Stimulated activated naive CD8-positive, alpha-beta T cell treated with anti-CD3 and anti-CD28 coated beads, Interleukin-15, Interleukin-2, amounts not matched to agents 100 ng/mL and 50 ng/mL, for 24 hours (primary cell): ENCODE results near the gene SPSB3.

Experiments
- H3K27ac Mint-ChIP-seq: one replicate; pipeline ENCODE4 v1.8.0; 2021; ENCODE audit warnings: mild to moderate bottlenecking, mixed read lengths
- H3K27me3 Mint-ChIP-seq: one replicate; pipeline ENCODE4 v1.8.0; 2021; ENCODE audit warnings: mixed read lengths
- H3K36me3 Mint-ChIP-seq: one replicate; pipeline ENCODE4 v1.8.0; 2021; ENCODE audit warnings: low read depth, mixed read lengths
- H3K4me1 Mint-ChIP-seq: one replicate; pipeline ENCODE4 v1.8.0; 2021; ENCODE audit warnings: low read depth, mixed read lengths
- H3K4me3 Mint-ChIP-seq: one replicate; pipeline ENCODE4 v1.8.0; 2021; ENCODE audit warnings: mild to moderate bottlenecking, mixed read lengths
- H3K9me3 Mint-ChIP-seq: one replicate; pipeline ENCODE4 v1.8.0; 2021; ENCODE audit warnings: mixed read lengths

Gene SPSB3

DNA sequence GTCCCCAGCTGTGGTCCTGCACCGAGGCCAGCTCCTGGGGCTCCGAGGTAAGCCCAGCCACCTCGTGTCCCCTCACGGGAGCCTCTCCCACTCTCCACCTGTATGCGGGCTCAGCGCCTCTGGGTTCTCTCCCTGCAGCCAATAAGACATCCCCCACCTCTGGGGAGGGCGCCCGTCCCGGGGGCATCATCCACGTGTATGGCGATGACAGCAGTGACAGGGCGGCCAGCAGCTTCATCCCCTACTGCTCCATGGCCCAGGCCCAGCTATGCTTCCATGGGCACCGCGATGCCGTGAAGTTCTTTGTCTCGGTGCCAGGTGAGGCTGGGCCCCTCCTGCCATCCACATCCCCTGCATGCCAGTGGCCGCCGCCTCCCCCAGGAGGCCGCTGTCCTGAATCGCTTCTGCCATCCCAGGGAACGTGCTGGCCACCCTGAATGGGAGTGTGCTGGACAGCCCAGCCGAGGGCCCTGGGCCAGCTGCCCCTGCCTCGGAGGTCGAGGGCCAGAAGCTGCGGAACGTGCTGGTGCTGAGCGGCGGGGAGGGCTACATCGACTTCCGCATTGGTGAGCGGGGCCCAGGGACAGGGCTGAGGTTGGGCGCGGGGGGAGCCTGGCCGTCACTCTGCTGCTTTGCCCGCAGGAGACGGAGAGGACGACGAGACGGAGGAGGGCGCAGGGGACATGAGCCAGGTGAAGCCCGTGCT is 14.2 kb downstream of the SPSB3 start:
- H3K4me1 Mint-ChIP-seq = peaks cover 10% of the 10 kb centered on the region
- H3K36me3 Mint-ChIP-seq = peaks cover 17% of the 10 kb centered on the region
- H3K27ac Mint-ChIP-seq = peak overlapping the region; percentile 45
- H3K9me3 Mint-ChIP-seq = no peaks in the 10 kb centered on the region
- no peak overlapping the region for H3K4me3 Mint-ChIP-seq
- no peaks in the 10 kb centered on the region for H3K27me3 Mint-ChIP-seq

DNA sequence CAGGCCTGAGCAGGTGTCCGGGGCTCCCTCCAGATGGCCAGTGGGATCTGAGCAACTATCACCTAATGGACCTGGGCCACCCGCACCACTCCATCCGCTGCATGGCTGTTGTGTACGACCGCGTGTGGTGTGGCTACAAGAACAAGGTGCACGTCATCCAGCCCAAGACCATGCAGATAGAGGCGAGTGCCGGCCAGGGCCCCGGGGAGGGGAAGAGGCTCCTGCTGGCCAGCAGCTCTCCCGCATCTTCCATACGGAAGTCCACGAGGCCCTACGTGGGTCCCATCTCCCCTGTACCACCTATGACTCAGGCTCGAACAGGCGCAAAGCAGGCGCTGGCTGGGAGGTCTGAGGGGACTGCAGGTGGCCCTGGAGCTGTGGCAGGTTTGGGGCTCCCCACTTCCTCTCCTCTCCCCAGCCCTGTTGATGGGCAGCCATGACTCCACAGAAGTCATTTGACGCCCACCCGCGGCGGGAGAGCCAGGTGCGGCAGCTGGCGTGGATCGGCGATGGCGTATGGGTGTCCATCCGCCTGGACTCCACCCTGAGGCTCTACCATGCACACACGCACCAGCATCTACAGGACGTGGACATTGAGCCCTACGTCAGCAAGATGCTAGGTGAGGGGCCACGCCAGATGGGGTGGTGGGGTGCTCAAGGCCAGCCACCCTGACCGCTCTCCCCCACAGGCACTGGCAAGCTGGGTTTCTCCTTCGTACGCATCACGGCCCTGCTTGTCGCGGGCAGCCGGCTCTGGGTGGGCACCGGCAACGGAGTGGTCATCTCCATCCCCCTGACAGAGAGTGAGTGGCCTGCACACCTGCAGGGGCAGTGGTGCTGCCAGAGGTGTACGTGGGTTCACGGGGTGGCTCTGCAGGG is 15.0 kb downstream of the SPSB3 start:
- no peaks in the 10 kb centered on the region for H3K9me3 Mint-ChIP-seq
- no peak overlapping the region for H3K27ac Mint-ChIP-seq
- H3K4me3 Mint-ChIP-seq = no peak overlapping the region
- H3K36me3 Mint-ChIP-seq = peaks cover 15% of the 10 kb centered on the region
- H3K27me3 Mint-ChIP-seq = no peaks in the 10 kb centered on the region
- peaks cover 10% of the 10 kb centered on the region for H3K4me1 Mint-ChIP-seq

DNA sequence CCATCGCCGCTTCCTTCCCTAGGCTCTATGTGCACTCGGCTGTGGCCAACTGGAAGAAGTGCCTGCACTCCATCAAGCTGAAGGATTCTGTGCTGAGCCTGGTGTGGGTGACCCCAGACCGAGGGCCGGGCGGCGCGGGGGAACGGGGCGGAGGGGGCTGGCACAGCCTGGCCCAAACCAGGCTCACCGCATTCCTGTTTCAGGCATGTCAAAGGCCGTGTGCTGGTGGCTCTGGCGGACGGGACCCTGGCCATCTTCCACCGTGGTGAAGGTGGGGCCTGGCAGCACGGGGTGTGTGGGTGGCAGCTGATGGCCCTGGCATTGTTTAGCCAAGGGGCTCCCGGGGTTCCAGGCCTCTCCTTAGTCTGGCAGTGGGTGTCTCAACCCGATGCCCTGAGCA is 15.7 kb downstream of the SPSB3 start:
- Mint-ChIP-seq H3K4me3 (no peak overlapping the region), H3K9me3 (no peaks in the 10 kb centered on the region), H3K4me1 (peaks cover 4% of the 10 kb centered on the region), H3K27me3 (no peaks in the 10 kb centered on the region), H3K27ac (no peak overlapping the region), H3K36me3 (peaks cover 8% of the 10 kb centered on the region)

DNA sequence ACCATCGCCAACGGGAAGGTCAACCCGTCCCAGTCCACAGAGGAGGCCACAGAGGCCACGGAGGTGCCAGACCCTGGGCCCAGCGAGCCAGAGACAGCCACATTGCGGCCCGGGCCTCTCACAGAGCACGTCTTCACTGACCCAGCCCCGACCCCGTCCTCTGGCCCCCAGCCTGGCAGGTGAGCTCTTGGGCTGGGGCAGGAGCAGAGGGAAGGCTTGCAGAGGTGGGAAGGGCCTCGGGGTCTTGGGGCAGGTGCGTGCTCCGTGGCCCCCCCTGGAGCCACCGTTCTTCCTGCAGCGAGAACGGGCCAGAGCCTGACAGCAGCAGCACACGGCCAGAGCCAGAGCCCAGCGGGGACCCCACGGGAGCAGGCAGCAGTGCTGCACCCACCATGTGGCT is 16.1 kb downstream of the SPSB3 start:
- no peak overlapping the region for H3K4me3 Mint-ChIP-seq

DNA sequence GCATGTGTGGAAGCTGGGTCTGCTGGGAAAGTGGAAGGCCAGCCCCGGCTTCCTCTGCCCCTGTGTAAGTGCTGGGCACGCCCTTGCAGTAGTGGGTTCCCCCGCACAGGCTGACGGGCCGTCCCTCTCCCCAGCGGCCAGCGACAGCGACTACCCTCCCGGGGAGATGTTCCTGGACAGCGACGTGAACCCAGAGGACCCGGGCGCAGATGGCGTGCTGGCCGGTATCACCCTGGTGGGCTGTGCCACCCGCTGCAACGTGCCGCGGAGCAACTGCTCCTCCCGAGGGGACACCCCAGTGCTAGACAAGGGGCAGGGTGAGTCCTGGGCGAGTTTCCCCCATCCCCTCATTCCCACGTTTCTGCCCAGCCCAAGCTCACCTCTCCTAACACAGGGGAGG is 16.5 kb downstream of the SPSB3 start:
- no peaks in the 10 kb centered on the region for H3K9me3 Mint-ChIP-seq
- H3K4me3 Mint-ChIP-seq = no peak overlapping the region
- H3K4me1 Mint-ChIP-seq = peaks cover 4% of the 10 kb centered on the region
- H3K27ac Mint-ChIP-seq = no peak overlapping the region
- peaks cover 11% of the 10 kb centered on the region for H3K36me3 Mint-ChIP-seq
- H3K27me3 Mint-ChIP-seq = no peaks in the 10 kb centered on the region

More for the DNA sequence above, 16.1 kb downstream of the SPSB3 start:
- Mint-ChIP-seq H3K4me1 (peaks cover 4% of the 10 kb centered on the region), H3K36me3 (peaks cover 9% of the 10 kb centered on the region), H3K27ac (no peak overlapping the region), H3K27me3 (no peaks in the 10 kb centered on the region), H3K9me3 (no peaks in the 10 kb centered on the region)

DNA sequence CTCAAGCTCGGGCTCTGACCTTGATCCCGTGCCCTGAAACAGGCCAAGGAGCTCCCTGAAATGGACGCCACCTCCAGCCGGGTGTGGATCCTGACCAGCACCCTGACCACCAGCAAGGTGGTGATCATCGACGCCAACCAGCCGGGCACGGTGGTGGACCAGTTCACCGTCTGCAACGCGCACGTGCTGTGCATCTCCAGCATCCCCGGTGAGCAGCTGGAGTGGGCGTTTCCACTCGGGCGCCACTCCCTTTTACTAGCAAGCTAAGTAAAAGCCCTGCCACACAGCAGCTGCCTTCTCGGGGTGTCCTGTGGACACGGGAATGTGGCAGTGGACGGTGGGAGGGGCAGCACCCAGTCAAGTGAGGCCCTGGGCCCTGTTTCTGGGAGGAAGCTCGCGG is 17.4 kb downstream of the SPSB3 start:
- H3K4me1 Mint-ChIP-seq = peaks cover under 1% of the 10 kb centered on the region

DNA sequence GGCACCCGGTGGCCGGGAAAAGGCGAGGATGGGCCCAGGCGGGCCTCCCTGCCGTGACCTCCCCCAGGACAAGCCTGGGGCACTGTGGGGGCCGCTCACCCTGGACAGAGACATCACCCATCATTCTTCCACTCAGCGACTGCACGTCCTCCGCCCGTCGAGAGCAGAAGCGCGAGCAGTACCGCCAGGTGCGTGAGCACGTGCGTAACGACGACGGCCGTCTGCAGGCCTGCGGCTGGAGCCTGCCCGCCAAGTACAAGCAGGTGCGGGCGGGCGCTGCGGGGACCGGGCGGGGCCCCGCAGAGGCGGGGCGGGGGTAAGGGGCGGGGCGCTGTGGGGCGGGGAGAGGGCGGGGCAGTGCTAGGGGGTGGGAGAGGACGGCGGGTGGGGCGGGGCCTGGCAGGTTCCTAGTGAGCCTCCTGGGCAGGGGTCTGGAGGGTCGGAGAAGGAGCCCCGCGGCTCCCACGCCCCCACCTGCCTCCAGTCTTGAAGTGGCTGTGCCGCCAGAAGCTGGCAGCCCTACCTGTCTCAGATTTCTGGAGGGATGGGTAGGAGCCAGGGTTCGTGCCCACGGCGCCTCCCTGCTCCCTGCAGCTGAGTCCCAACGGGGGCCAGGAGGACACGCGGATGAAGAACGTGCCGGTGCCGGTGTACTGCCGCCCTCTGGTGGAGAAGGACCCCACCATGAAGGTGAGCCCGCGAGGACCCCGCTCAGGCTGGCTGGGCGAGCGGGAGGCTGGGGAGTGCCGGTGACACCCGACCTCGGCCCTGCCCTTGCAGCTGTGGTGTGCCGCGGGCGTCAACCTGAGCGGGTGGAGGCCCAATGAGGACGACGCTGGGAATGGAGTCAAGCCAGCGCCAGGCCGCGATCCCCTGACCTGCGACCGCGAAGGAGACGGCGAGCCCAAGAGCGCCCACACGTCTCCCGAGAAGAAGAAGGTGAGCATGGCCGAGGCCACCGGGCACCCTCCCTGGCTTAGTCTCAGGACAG is 18.6 kb downstream of the SPSB3 start:
- Mint-ChIP-seq H3K36me3 (peaks cover 11% of the 10 kb centered on the region), H3K4me3 (no peak overlapping the region), H3K9me3 (no peaks in the 10 kb centered on the region), H3K27me3 (no peaks in the 10 kb centered on the region), H3K4me1 (no peaks in the 10 kb centered on the region), H3K27ac (no peak overlapping the region)

More for the DNA sequence above, 17.4 kb downstream of the SPSB3 start:
- H3K27ac Mint-ChIP-seq = no peak overlapping the region
- H3K9me3 Mint-ChIP-seq = no peaks in the 10 kb centered on the region
- H3K4me3 Mint-ChIP-seq = no peak overlapping the region
- H3K27me3 Mint-ChIP-seq = no peaks in the 10 kb centered on the region
- H3K36me3 Mint-ChIP-seq = peaks cover 11% of the 10 kb centered on the region

DNA sequence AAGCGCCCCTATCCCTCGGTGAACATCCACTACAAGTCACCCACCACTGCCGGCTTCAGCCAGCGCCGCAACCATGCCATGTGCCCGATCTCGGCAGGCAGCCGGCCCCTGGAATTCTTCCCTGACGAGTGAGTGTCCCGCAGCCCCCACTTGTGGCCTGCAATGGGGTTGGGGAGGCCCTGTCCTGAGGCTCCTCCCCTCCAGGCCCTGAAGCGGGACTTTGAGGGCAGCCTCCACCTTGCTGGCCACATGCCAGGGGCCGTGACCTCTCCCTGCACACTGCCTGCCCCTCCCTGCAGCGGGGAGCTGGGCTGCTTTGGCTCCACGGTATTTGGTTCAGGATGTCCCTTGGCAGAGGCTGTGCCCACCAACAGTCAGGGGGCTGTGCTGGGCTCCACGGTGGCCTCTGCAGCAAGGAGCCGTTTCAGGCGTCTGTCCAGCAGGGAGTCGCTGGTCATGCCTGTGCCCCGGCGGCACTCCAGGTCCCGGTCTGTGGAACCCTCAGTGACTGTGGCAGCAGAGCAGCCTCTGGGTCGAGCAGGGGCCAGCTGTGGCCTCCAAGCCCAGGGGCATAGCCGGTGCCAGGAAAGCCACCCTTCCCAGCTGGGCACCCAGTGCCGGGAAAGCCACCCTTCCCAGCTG is 19.4 kb downstream of the SPSB3 start:
- no peak overlapping the region for H3K4me3 Mint-ChIP-seq
- H3K4me1 Mint-ChIP-seq = no peaks in the 10 kb centered on the region
- no peak overlapping the region for H3K27ac Mint-ChIP-seq
- H3K36me3 Mint-ChIP-seq = peaks cover 9% of the 10 kb centered on the region
- no peaks in the 10 kb centered on the region for H3K9me3 Mint-ChIP-seq
- no peaks in the 10 kb centered on the region for H3K27me3 Mint-ChIP-seq

DNA sequence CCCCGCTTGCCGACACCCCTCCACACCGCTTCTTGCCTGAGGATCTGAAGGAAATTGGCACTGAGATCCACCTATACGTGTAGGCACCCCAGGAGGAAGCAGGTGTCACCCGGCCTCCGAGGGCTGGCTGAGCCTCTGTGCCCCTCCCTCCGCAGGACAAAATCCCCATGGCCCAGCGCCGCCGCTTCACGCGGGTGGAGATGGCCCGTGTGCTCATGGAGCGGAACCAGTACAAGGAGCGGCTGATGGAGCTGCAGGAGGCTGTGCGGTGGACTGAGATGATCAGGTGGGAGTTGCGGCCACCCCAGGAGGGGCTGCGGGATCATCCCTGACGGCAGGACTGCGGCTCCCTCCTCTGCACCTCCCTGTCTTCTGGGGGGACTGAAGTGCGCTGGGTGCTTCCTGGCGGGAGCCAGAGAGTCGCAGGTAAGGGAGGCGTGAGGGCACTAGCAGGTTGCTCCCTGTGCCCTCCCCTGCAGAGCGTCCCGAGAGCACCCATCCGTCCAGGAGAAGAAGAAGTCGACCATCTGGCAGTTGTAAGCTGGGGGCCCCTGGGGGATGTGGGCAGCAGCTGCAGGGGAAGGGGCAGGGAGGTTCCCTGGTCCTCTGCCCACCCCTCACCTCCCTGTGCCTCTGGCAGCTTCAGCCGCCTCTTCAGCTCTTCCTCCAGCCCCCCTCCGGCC is 20.0 kb downstream of the SPSB3 start:
- no peaks in the 10 kb centered on the region for H3K4me1 Mint-ChIP-seq
- no peaks in the 10 kb centered on the region for H3K9me3 Mint-ChIP-seq
- peaks cover 8% of the 10 kb centered on the region for H3K36me3 Mint-ChIP-seq
- H3K4me3 Mint-ChIP-seq = no peak overlapping the region
- H3K27me3 Mint-ChIP-seq = no peaks in the 10 kb centered on the region
- H3K27ac Mint-ChIP-seq = no peak overlapping the region

DNA sequence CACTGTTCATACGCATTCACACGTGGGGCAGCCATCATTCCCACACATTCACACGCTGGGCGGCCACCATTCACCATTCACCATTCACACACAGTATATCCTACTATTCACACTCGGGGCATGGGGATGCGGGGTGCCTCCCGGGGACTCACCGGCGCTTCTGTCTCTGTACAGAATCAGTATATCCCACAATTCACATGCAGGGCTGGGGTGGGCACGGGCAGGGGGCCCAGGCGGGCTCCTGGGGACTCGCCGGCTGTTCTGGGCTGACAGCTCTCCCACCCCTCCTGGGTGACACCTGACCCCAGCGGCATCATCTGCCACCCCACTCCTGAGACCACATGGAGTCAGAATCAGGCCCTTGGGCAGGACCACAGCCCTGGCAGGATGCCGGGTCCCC is 20.6 kb downstream of the SPSB3 start:
- Mint-ChIP-seq H3K27ac (no peak overlapping the region), H3K9me3 (no peaks in the 10 kb centered on the region), H3K4me3 (no peak overlapping the region), H3K36me3 (peaks cover 4% of the 10 kb centered on the region), H3K27me3 (no peaks in the 10 kb centered on the region), H3K4me1 (peaks cover 1% of the 10 kb centered on the region)

DNA sequence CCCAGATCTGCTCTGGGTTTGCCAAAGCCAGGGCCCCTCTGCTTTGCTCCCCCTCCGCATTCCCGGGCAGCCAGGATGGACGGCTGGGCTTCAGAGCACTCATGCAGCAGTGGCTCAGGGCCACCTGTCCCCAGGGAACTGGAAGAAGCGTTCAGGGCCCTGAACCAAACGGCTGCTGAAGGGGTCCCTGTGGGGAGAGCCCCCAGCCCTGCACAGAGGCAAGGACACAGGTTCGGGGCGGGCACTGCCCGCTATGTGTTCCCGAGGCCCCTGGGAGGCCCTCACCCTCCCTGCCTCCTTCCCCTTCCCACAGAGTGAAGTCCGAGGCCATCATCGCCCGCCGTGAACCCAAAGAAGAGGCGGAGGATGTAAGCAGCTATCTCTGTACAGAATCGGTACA is 21.5 kb downstream of the SPSB3 start:
- H3K4me3 Mint-ChIP-seq = no peak overlapping the region
- H3K9me3 Mint-ChIP-seq = no peaks in the 10 kb centered on the region
- no peaks in the 10 kb centered on the region for H3K27me3 Mint-ChIP-seq
- peaks cover 3% of the 10 kb centered on the region for H3K4me1 Mint-ChIP-seq
- H3K36me3 Mint-ChIP-seq = peaks cover 4% of the 10 kb centered on the region
- H3K27ac Mint-ChIP-seq = no peak overlapping the region

DNA sequence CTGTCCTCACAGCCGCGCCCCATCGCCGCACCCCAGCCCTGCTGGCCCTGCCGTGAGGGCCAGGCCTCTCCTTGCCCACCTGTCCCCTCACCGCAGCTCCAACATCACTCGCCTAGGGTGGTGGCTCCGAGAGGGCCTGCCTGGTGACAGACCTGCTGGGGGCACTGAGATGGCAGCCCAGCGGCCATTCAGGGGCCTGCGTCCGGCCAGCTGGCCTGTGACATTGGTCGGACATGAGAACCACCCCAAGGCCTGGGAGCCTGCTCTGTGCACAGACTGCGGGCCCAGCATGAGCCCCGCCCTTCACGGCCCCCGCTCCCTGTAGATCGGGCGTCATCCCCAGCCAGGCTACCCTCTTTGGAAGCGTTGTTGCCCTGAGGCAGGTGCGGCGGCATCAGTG is 22.9 kb downstream of the SPSB3 start:
- no peak overlapping the region for H3K27ac Mint-ChIP-seq
- H3K4me1 Mint-ChIP-seq = peaks cover 3% of the 10 kb centered on the region
- H3K36me3 Mint-ChIP-seq = peaks cover 12% of the 10 kb centered on the region
- no peaks in the 10 kb centered on the region for H3K27me3 Mint-ChIP-seq
- H3K4me3 Mint-ChIP-seq = no peak overlapping the region
- no peaks in the 10 kb centered on the region for H3K9me3 Mint-ChIP-seq

DNA sequence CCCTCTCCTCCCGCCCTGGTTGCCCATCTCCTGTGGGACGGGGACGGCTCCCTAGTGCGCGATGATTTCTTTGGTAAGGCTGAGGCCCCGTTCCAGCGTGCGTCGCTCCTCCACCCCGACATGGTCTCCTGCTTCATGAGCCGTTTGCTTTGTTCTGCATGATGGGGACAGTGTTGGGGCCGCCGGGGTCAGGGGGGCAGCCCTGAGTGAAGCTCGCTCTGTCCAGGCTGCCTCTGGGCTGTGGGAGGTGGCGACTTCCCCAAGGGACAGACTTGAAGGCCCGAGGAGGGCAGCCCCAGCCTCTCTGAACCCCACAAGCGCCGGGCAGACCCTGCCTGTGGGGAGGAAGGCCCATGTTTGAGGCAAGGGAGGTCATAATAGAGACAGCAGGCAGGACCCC is 23.4 kb downstream of the SPSB3 start:
- Mint-ChIP-seq H3K27me3 (no peaks in the 10 kb centered on the region), H3K9me3 (no peaks in the 10 kb centered on the region), H3K27ac (no peak overlapping the region), H3K36me3 (peaks cover 12% of the 10 kb centered on the region), H3K4me3 (no peak overlapping the region), H3K4me1 (peaks cover 3% of the 10 kb centered on the region)
